T-cell (primary cell): ENCODE measurements around the gene MCRS1. TPM values are rescaled to one million over a fixed set of nuclear protein-coding genes. Genes with fewer than 3 reads are reported as not detected.

Source experiments
- ATAC-seq, 4 experiments: fragments of 200-7000 bp in 3 of 4; fragments of 150-1000 bp in 1 of 4; cut with Tn5 transposase; replicated peaks in 1 of 4; 1 replicate in 3 of 4; 2 replicates in 1 of 4; pipeline ENCODE4 v1.10.0; 2021; ENCODE audit warnings: moderate library complexity in 3 of 4, mild to moderate bottlenecking in 2 of 4, moderate number of reproducible peaks in 1 of 4
- CTCF ChIA-PET, 2 donors: fragments of 300-600 bp; sonication (Branson Sonifier 250); formaldehyde crosslinking; loops; one replicate each; lab custom pipeline; 2022; ENCODE audit warnings: antibody characterized with exemption in 2 of 2; lab: Charles Lee
- POLR2A ChIA-PET, 2 donors: fragments of 300-600 bp; sonication (Branson Sonifier 250); formaldehyde crosslinking; loops; one replicate each; lab custom pipeline; 2022; ENCODE audit warnings: antibody characterized with exemption in 2 of 2; lab: Charles Lee
- DNase-seq, 35 experiments: peaks; one replicate each; pipeline versions ENCODE4 v3.0.0 to v3.0.0-alpha.2; 2013 to 2023
- H3K27ac ChIP-seq: one replicate; pipeline ENCODE4 v1.5.1; 2013; ENCODE audit warnings: low read length
- H3K27me3 ChIP-seq, 2 experiments: replicated peaks in 1 of 2; 1 replicate in 1 of 2; 2 replicates in 1 of 2; pipeline versions ENCODE4 v1.6.1 to v1.7.0; 2013; ENCODE audit warnings: low read length in 1 of 2, mixed read lengths in 1 of 2; ENCODE audit not compliant: control insufficient read depth in 2 of 2, insufficient read depth in 2 of 2; ENCODE audit errors: extremely low read depth in 1 of 2
- H3K36me3 ChIP-seq, 2 donors: 1 replicate in 1 of 2; 2 replicates in 1 of 2; pipeline versions ENCODE4 v1.6.1 to v1.7.0; 2013; ENCODE audit warnings: low read length in 1 of 2; ENCODE audit not compliant: control insufficient read depth in 2 of 2, insufficient read depth in 1 of 2; ENCODE audit errors: extremely low read depth in 1 of 2
- H3K4me1 ChIP-seq, 2 experiments: 1 replicate in 1 of 2; 2 replicates in 1 of 2; pipeline versions ENCODE4 v1.6.1 to v1.7.0; 2013; ENCODE audit warnings: low read length in 2 of 2, mixed read lengths in 1 of 2; ENCODE audit not compliant: insufficient read depth in 2 of 2, control insufficient read depth in 1 of 2; ENCODE audit errors: extremely low read depth in 1 of 2
- H3K4me3 ChIP-seq, 2 donors: 1 replicate in 1 of 2; 2 replicates in 1 of 2; pipeline versions ENCODE4 v1.5.1 to v1.7.0; 2013; ENCODE audit warnings: mild to moderate bottlenecking in 2 of 2, low read length in 1 of 2, moderate library complexity in 1 of 2; ENCODE audit not compliant: control insufficient read depth in 1 of 2; ENCODE audit errors: extremely low read depth in 1 of 2
- H3K9me3 ChIP-seq: 2 replicates; pipeline ENCODE4 v1.7.0; 2013
- H3K27ac Mint-ChIP-seq, 2 donors: one replicate each; pipeline ENCODE4 v1.8.0; 2020 to 2021; ENCODE audit warnings: mild to moderate bottlenecking in 2 of 2, mixed read lengths in 2 of 2
- H3K27me3 Mint-ChIP-seq, 2 donors: one replicate each; pipeline ENCODE4 v1.8.0; 2021 to 2022; ENCODE audit warnings: mixed read lengths in 2 of 2
- H3K36me3 Mint-ChIP-seq: one replicate; pipeline ENCODE4 v1.8.0; 2021; ENCODE audit warnings: mixed read lengths
- H3K4me1 Mint-ChIP-seq, 3 donors: one replicate each; pipeline ENCODE4 v1.8.0; 2020 to 2022; ENCODE audit warnings: mixed read lengths in 3 of 3, mild to moderate bottlenecking in 1 of 3
- H3K4me3 Mint-ChIP-seq, 3 donors: one replicate each; pipeline ENCODE4 v1.8.0; 2020 to 2022; ENCODE audit warnings: mild to moderate bottlenecking in 3 of 3, mixed read lengths in 3 of 3, moderate library complexity in 3 of 3
- H3K9me3 Mint-ChIP-seq, 3 donors: one replicate each; pipeline ENCODE4 v1.8.0; 2020 to 2022; ENCODE audit warnings: mixed read lengths in 3 of 3
- WGBS: methylation state at CpG from one replicate; pipeline ENCODE4 v1.1.5; 2013; ENCODE audit warnings: missing lambda C conversion rate; ENCODE audit not compliant: insufficient coverage; 5-methylcytosine and 5-hydroxymethylcytosine counted together
- total RNA-seq, 35 experiments: library from RNA in 6 of 35; stranded (reverse) in 6 of 35; fragments of 120-200 nt in 1 of 35; gene quantifications; one replicate each; pipeline versions ENCODE4 v1.2.1 to v1.2.4 and lab custom pipeline; 2013 to 2026

The MCRS1 gene
- total RNA-seq, 5 donors from 2014 or later (not counting 1 experiment from before 2014, with no cell fraction given) = 66.1 to 89.0 (median 85.7) TPM

GRCh38 chr12:49565406-49566265 is 2.3 kb downstream of the MCRS1 start:
- Mint-ChIP-seq H3K27ac (peak overlapping the region; percentile 27 to 34), H3K4me1 (peaks cover 46 to 63% (median 49%) of the 10 kb centered on the region in 3 donors), H3K36me3 (peaks cover 22% of the 10 kb centered on the region), H3K27me3 (no peaks in the 10 kb centered on the region), H3K4me3 (peak overlapping the region in 2 of 3 donors; percentile 6 to 100), H3K9me3 (no peaks in the 10 kb centered on the region)
- ChIA-PET CTCF (interaction anchor here (0.7 kb wide), 2 partner anchors 15 to 259 kb away, joined by 4 read pairs; no protein-coding TSS in a partner anchor), POLR2A (no interaction called here)
- Histone ChIP-seq H3K36me3 (peaks cover 14 to 43% of the 10 kb centered on the region in 2 donors), H3K4me3 (no peak overlapping the region), H3K27me3 (no peaks in the 10 kb centered on the region), H3K9me3 (no peaks in the 10 kb centered on the region), H3K4me1 (peaks cover 16 to 58% of the 10 kb centered on the region in 2 experiments), H3K27ac (no peak overlapping the region)
- 86% methylated on average over 7 of the region's 12 CpGs for WGBS
- no peak for DNase-seq
- ATAC-seq = no peak

GRCh38 chr12:49564686-49565405 is 3.1 kb downstream of the MCRS1 start:
- ChIA-PET POLR2A (no interaction called here), CTCF (interaction anchor here in 1 of 2 donors (0.7 kb wide), 1 partner anchor 14 kb away, joined by 4 read pairs; no protein-coding TSS in a partner anchor)
- ATAC-seq (no peak), DNase-seq (no peak)
- no peaks in the 10 kb centered on the region for H3K27me3 Mint-ChIP-seq
- H3K27ac Mint-ChIP-seq = peak overlapping the region; percentile 39
- H3K36me3 ChIP-seq = peaks cover 16 to 51% of the 10 kb centered on the region in 2 donors
- H3K9me3 Mint-ChIP-seq = no peaks in the 10 kb centered on the region
- H3K4me3 ChIP-seq = no peak overlapping the region
- 51% methylated on average over 5 of the region's 8 CpGs for WGBS
- H3K9me3 ChIP-seq = no peaks in the 10 kb centered on the region
- H3K4me1 Mint-ChIP-seq = peaks cover 44 to 60% (median 46%) of the 10 kb centered on the region in 3 donors
- H3K27me3 ChIP-seq = no peaks in the 10 kb centered on the region
- H3K27ac ChIP-seq = no peak overlapping the region
- peaks cover 16 to 59% of the 10 kb centered on the region in 2 experiments for H3K4me1 ChIP-seq
- peaks cover 26% of the 10 kb centered on the region for H3K36me3 Mint-ChIP-seq
- H3K4me3 Mint-ChIP-seq = peak overlapping the region in 2 of 3 donors; percentile 1 to 100

GRCh38 chr12:49563951-49564685 is 3.8 kb downstream of the MCRS1 start:
- H3K36me3 ChIP-seq = peaks cover 23 to 59% of the 10 kb centered on the region in 2 donors
- ChIA-PET POLR2A (interaction anchor here in 1 of 2 donors (0.8 kb wide), 1 partner anchor 385 kb away, joined by 3 read pairs; no protein-coding TSS in a partner anchor), CTCF (no interaction called here)
- Mint-ChIP-seq H3K27me3 (no peaks in the 10 kb centered on the region), H3K9me3 (no peaks in the 10 kb centered on the region), H3K27ac (peak overlapping the region; percentile 46 to 52), H3K36me3 (peaks cover 30% of the 10 kb centered on the region), H3K4me1 (peaks cover 43 to 60% (median 46%) of the 10 kb centered on the region in 3 donors), H3K4me3 (peak overlapping the region in 1 of 3 donors; percentile 7)
- no peaks in the 10 kb centered on the region for H3K27me3 ChIP-seq
- no peak overlapping the region for H3K4me3 ChIP-seq
- DNase-seq (no peak), ATAC-seq (no peak)
- H3K9me3 ChIP-seq = no peaks in the 10 kb centered on the region
- WGBS = 86% methylated on average over 11 of the region's 14 CpGs
- peaks cover 16 to 53% of the 10 kb centered on the region in 2 experiments for H3K4me1 ChIP-seq
- no peak overlapping the region for H3K27ac ChIP-seq

- Histone ChIP-seq H3K4me1 (peaks cover 13 to 45% of the 10 kb centered on the region in 2 experiments), H3K27me3 (no peaks in the 10 kb centered on the region), H3K27ac (no peak overlapping the region), H3K4me3 (no peak overlapping the region), H3K36me3 (peaks cover 25 to 71% of the 10 kb centered on the region in 2 donors), H3K9me3 (no peaks in the 10 kb centered on the region)
- DNase-seq = no peak
- no peaks in the 10 kb centered on the region for H3K9me3 Mint-ChIP-seq
- ATAC-seq = no peak
- ChIA-PET POLR2A (no interaction called here), CTCF (interaction anchor here in 1 of 2 donors (0.6 to 1.0 kb wide), 2 partner anchors 8 to 205 kb away, joined by 3 to 4 read pairs; no protein-coding TSS in a partner anchor)
- H3K36me3 Mint-ChIP-seq = peaks cover 36% of the 10 kb centered on the region
- 100% methylated on average over 4 of the region's 6 CpGs for WGBS
- no peaks in the 10 kb centered on the region for H3K27me3 Mint-ChIP-seq
- H3K4me3 Mint-ChIP-seq = no peak overlapping the region
- no peak overlapping the region for H3K27ac Mint-ChIP-seq
- peaks cover 30 to 48% (median 38%) of the 10 kb centered on the region in 3 donors for H3K4me1 Mint-ChIP-seq
These were observed 5.1 kb downstream of the MCRS1 start for GRCh38 chr12:49562831-49563230.

- ATAC-seq (no peak), DNase-seq (no peak)
- H3K27ac Mint-ChIP-seq = no peak overlapping the region
- H3K4me3 Mint-ChIP-seq = no peak overlapping the region
- no peak overlapping the region for H3K4me3 ChIP-seq
- WGBS = 93% methylated on average over 3 of the region's 6 CpGs
- POLR2A ChIA-PET = interaction anchor here in 1 of 2 donors (0.5 kb wide), 1 partner anchor 194 kb away, joined by 11 read pairs; no protein-coding TSS in a partner anchor
- peaks cover 24 to 42% (median 33%) of the 10 kb centered on the region in 3 donors for H3K4me1 Mint-ChIP-seq
- H3K9me3 Mint-ChIP-seq = no peaks in the 10 kb centered on the region
- no peaks in the 10 kb centered on the region for H3K27me3 ChIP-seq
- CTCF ChIA-PET = no interaction called here
- H3K36me3 ChIP-seq = peaks cover 25 to 77% of the 10 kb centered on the region in 2 donors
- peaks cover 36% of the 10 kb centered on the region for H3K36me3 Mint-ChIP-seq
- no peaks in the 10 kb centered on the region for H3K27me3 Mint-ChIP-seq
- no peak overlapping the region for H3K27ac ChIP-seq
- no peaks in the 10 kb centered on the region for H3K9me3 ChIP-seq
- H3K4me1 ChIP-seq = peaks cover 13 to 41% of the 10 kb centered on the region in 2 experiments
These were observed 5.7 kb downstream of the MCRS1 start for GRCh38 chr12:49562233-49562632.
